IMR-90 (cell line): ENCODE measurements around the gene SYT15B. TPM values are rescaled to one million over a fixed set of nuclear protein-coding genes. Genes with fewer than 3 reads are reported as not detected.
"Not testable (repeated sequence)": the region's sequence is repeated elsewhere in the genome, so short reads cannot be mapped to it uniquely, and the experiment has no call there.

Experiments
- ATAC-seq: fragments of 200-7000 bp; cut with Tn5 transposase; 2 replicates; pipeline ENCODE4 v1.9.1; 2020; ENCODE audit warnings: low read depth, mild to moderate bottlenecking, moderate library complexity
- BruUV-seq: library from RNA; stranded (reverse); fragments of 400-500 nt; replicated peaks from 2 replicates; lab custom pipeline; 2021; lab: Mats Ljungman, UMichigan
- CTCF ChIA-PET: fragments of 300-600 bp; formaldehyde crosslinking; extraction: SDS; loops from one replicate; lab custom pipeline; 2021; ENCODE audit warnings: antibody characterized with exemption; lab: Yijun Ruan, JAX
- POLR2A ChIA-PET: fragments of 300-600 bp; sonication (Branson Sonifier 250); formaldehyde crosslinking; loops from one replicate; lab custom pipeline; 2022; ENCODE audit warnings: antibody characterized with exemption; ENCODE audit not compliant: unreplicated experiment; lab: Charles Lee
- DNase-seq: peaks from one replicate; pipeline ENCODE4 v3.0.0; 2013
- H2AFZ ChIP-seq: replicated peaks from 2 replicates; pipeline ENCODE3; 2013; ENCODE audit warnings: low read length, mild to moderate bottlenecking; ENCODE audit not compliant: poor library complexity
- H2AK5ac ChIP-seq: 2 replicates; pipeline ENCODE4 v1.6.1; 2013; ENCODE audit warnings: low read depth, low read length, inconsistent platforms
- H2AK9ac ChIP-seq: replicated peaks from 2 replicates; pipeline ENCODE3; 2013; ENCODE audit warnings: mild to moderate bottlenecking, low read depth, low read length, moderate library complexity; ENCODE audit not compliant: poor library complexity
- H2BK120ac ChIP-seq: 2 replicates; pipeline ENCODE4 v1.6.1; 2013; ENCODE audit warnings: low read depth, low read length, inconsistent platforms
- H2BK15ac ChIP-seq: 3 replicates; pipeline ENCODE4 v1.6.1; 2013; ENCODE audit warnings: low read depth, low read length, inconsistent platforms
- H2BK20ac ChIP-seq: 2 replicates; pipeline ENCODE4 v1.6.1; 2013; ENCODE audit warnings: low read depth, mild to moderate bottlenecking, inconsistent platforms, low read length, moderate library complexity
- H2BK5ac ChIP-seq: 2 replicates; pipeline ENCODE4 v1.6.1; 2013; ENCODE audit warnings: mild to moderate bottlenecking, low read depth, low read length, inconsistent platforms; ENCODE audit not compliant: poor library complexity, severe bottlenecking
- H3K14ac ChIP-seq: replicated peaks from 2 replicates; pipeline ENCODE4 v1.6.1; 2013; ENCODE audit warnings: low read depth, low read length, inconsistent platforms
- H3K18ac ChIP-seq: 2 replicates; pipeline ENCODE4 v1.6.1; 2013; ENCODE audit warnings: low read depth, low read length, control low read depth
- H3K23ac ChIP-seq: 2 replicates; pipeline ENCODE4 v1.6.1; 2013; ENCODE audit warnings: low read depth, low read length, inconsistent platforms
- H3K27ac ChIP-seq: 2 replicates; pipeline ENCODE4 v1.5.1; 2013; ENCODE audit warnings: mild to moderate bottlenecking, control low read depth, low read length; ENCODE audit not compliant: insufficient read depth
- H3K27me3 ChIP-seq: 2 replicates; pipeline ENCODE4 v1.6.1; 2013; ENCODE audit warnings: low read length; ENCODE audit not compliant: control insufficient read depth, insufficient read depth
- H3K36me3 ChIP-seq: 2 replicates; pipeline ENCODE4 v1.6.1; 2013; ENCODE audit warnings: low read length, mixed read lengths; ENCODE audit not compliant: control insufficient read depth, insufficient read depth
- H3K4ac ChIP-seq: 2 replicates; pipeline ENCODE4 v1.6.1; 2013; ENCODE audit warnings: low read depth, low read length, inconsistent platforms
- H3K4me1 ChIP-seq: 2 replicates; pipeline ENCODE4 v1.6.1; 2013; ENCODE audit warnings: low read length, mixed read lengths; ENCODE audit not compliant: control insufficient read depth, insufficient read depth
- H3K4me2 ChIP-seq: 2 replicates; pipeline ENCODE4 v1.6.1; 2013; ENCODE audit warnings: low read depth, mild to moderate bottlenecking, control low read depth, low read length, moderate library complexity
- H3K4me3 ChIP-seq: 2 replicates; pipeline ENCODE4 v1.5.1; 2013; ENCODE audit warnings: low read depth, mild to moderate bottlenecking, control low read depth, low read length, moderate library complexity; ENCODE audit not compliant: insufficient read depth
- H3K56ac ChIP-seq: 2 replicates; pipeline ENCODE4 v1.6.1; 2013; ENCODE audit warnings: low read length, inconsistent platforms; ENCODE audit not compliant: insufficient read depth; ENCODE audit errors: extremely low read depth
- H3K79me1 ChIP-seq, 2 experiments: 2 replicates each; pipeline ENCODE4 v1.6.1; 2013; ENCODE audit warnings: low read length in 2 of 2, inconsistent platforms in 1 of 2, low read depth in 1 of 2
- H3K9ac ChIP-seq: 2 replicates; pipeline ENCODE4 v1.6.1; 2013; ENCODE audit warnings: low read depth, low read length, control low read depth
- H3K9me1 ChIP-seq: 2 replicates; pipeline ENCODE4 v1.6.1; 2013; ENCODE audit warnings: low read length, inconsistent platforms; ENCODE audit not compliant: insufficient read depth
- H3K9me3 ChIP-seq: 2 replicates; pipeline ENCODE4 v1.6.1; 2013; ENCODE audit warnings: low read length; ENCODE audit not compliant: control insufficient read depth, insufficient read depth
- H4K20me1 ChIP-seq: 2 replicates; pipeline ENCODE4 v1.6.1; 2013; ENCODE audit warnings: low read length, inconsistent platforms; ENCODE audit not compliant: insufficient read depth
- H4K5ac ChIP-seq: 2 replicates; pipeline ENCODE4 v1.6.1; 2013; ENCODE audit warnings: mild to moderate bottlenecking, low read depth, low read length, control low read depth
- H4K8ac ChIP-seq, 2 experiments: 2 replicates each; pipeline ENCODE4 v1.6.1; 2013; ENCODE audit warnings: low read depth in 2 of 2, low read length in 2 of 2, control low read depth in 1 of 2, inconsistent platforms in 1 of 2
- H4K91ac ChIP-seq: 2 replicates; pipeline ENCODE4 v1.6.1; 2013; ENCODE audit warnings: low read depth, low read length, inconsistent platforms; ENCODE audit not compliant: insufficient read depth
- WGBS, 2 experiments: methylation state at CpG; one replicate each; pipeline versions ENCODE4 v1.1.5 to v1.1.7; 2013; ENCODE audit warnings: missing lambda C conversion rate in 2 of 2; ENCODE audit not compliant: insufficient read length in 1 of 2; ENCODE audit errors: extremely low coverage in 2 of 2; 5-methylcytosine and 5-hydroxymethylcytosine counted together
- dilution Hi-C: fragments of 300-500 bp; cut with HindIII; formaldehyde crosslinking; loops from one replicate; pipeline ENCODE4 v1.14.3; 2018; ENCODE audit warnings: low sequenced_read_pairs; ENCODE audit not compliant: unreplicated experiment
- in situ Hi-C: fragments of 300-500 bp; cut with MboI; formaldehyde crosslinking; loops from 3 replicates; pipeline ENCODE4 v1.14.3; 2019; ENCODE audit warnings: low sequenced_read_pairs, inconsistent platforms, mixed read lengths
- intact Hi-C: fragments of 100-400 bp; cut with micrococcal nuclease; formaldehyde crosslinking; loops from 2 replicates; pipeline ENCODE4 v1.10.0; 2022
- polyA plus RNA-seq, 3 experiments: library from polyadenylated mRNA; depleted of rRNA; stranded (reverse); fragments of >200 nt; gene quantifications; 2 replicates each; pipeline ENCODE4 v1.2.3, GENCODE V29; 2012; ENCODE audit warnings: low replicate concordance in 1 of 3
- total RNA-seq: library from RNA; depleted of rRNA; stranded (reverse); fragments of >200 nt; gene quantifications from 2 replicates; pipeline ENCODE4 v1.2.3, GENCODE V29; 2012

Gene SYT15B
- total and polyA plus RNA-seq, 2 of the 4 experiments (the other 2 are of a cell fraction) = 0.54 to 0.96 TPM

DNA sequence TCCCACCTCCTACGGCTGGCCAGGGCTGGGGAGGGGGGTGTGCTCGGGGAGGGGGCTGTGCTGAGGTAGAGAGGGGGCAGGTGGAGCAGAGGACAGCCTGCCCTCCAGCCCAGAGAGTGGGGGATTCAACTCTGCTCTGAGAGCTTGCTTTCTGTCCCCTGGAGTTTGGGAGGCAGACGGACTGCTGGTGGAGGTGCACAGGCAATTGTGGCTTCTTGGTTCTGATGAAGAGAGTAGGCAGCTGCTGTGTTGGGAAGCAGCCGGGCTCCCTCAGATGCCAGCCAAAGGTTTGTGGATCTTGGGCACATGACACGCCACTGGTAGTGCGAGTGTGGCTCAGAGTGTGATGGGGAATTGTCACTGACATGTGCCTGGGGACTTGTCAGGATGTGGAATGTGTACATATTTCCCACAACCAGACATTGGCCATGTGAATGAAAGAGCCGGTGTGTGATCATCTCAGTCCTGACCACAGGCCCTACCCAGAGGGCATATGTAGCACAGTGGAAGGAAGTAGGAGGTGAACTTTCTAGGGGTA is 5.3 kb upstream of the SYT15B start:
- H4K91ac ChIP-seq, BruUV-seq, dilution Hi-C loops, H3K4ac ChIP-seq, H2AFZ ChIP-seq, H2AK9ac ChIP-seq, H3K4me3 ChIP-seq, H4K20me1 ChIP-seq, H3K9me1 ChIP-seq, H3K14ac ChIP-seq, H4K5ac ChIP-seq, in situ Hi-C loops, intact Hi-C loops, CTCF ChIA-PET, DNase-seq, H4K8ac ChIP-seq, H3K18ac ChIP-seq, H3K79me1 ChIP-seq, H3K56ac ChIP-seq, H3K4me1 ChIP-seq, H3K4me2 ChIP-seq, H2AK5ac ChIP-seq, H2BK20ac ChIP-seq, H3K9me3 ChIP-seq, H3K9ac ChIP-seq, H3K27me3 ChIP-seq, H2BK15ac ChIP-seq, H3K23ac ChIP-seq, H2BK120ac ChIP-seq, POLR2A ChIA-PET, H3K36me3 ChIP-seq, H2BK5ac ChIP-seq: not testable (repeated sequence)
- peak; percentile 15; the same call in 1 of the 2 replicates for ATAC-seq
- H3K27ac ChIP-seq = 0 out of 2 replicates have a peak overlapping the region, but pooled peaks have one; percentile 18
- WGBS, 2 experiments = no CpG with 5 or more reads among the region's 7 CpGs
